SK-N-SH treated with all-trans-retinoic acid at 6 μM for 48 hours (cell line): ENCODE results near the gene CAMK2A.

ENCODE experiments used
- ATAC-seq: fragments of 200-7000 bp; cut with Tn5 transposase; 3 replicates; pipeline ENCODE4 v1.9.1; 2020; ENCODE audit warnings: mild to moderate bottlenecking, moderate library complexity
- ARNTL ChIP-seq: fragments of 450-650 bp; formaldehyde crosslinking; IDR thresholded peaks from 2 replicates; pipeline ENCODE4 v1.5.0; 2020; ENCODE audit warnings: low read depth, mild to moderate bottlenecking, moderate library complexity, borderline replicate concordance
- BACH2 ChIP-seq: fragments of 250-450 bp; sonication (Bioruptor Pico); IDR thresholded peaks from 2 replicates; pipeline ENCODE4 v1.9.0; 2021; ENCODE audit warnings: mild to moderate bottlenecking, borderline replicate concordance
- CSDC2 ChIP-seq: fragments of 250-450 bp; sonication (Bioruptor Pico); IDR thresholded peaks from 2 replicates; pipeline ENCODE4 v1.5.0; 2020; ENCODE audit warnings: mild to moderate bottlenecking, moderate library complexity
- ESRRG ChIP-seq: fragments of 250-450 bp; sonication (Bioruptor Pico); IDR thresholded peaks from 2 replicates; pipeline ENCODE4 v1.6.1; 2021; ENCODE audit warnings: mild to moderate bottlenecking
- GLIS3 ChIP-seq: fragments of 250-450 bp; sonication (Bioruptor Pico); IDR thresholded peaks from 2 replicates; pipeline ENCODE4 v1.5.0; 2020; ENCODE audit warnings: mild to moderate bottlenecking, moderate library complexity
- ISL1 ChIP-seq: fragments of 250-450 bp; sonication (Bioruptor Pico); IDR thresholded peaks from 2 replicates; pipeline ENCODE4 v2.1.2; 2022; ENCODE audit warnings: mild to moderate bottlenecking, moderate library complexity
- OSR1 ChIP-seq: fragments of 250-450 bp; sonication (Bioruptor Pico); IDR thresholded peaks from 2 replicates; pipeline ENCODE4 v1.8.0; 2022; ENCODE audit warnings: moderate library complexity, mild to moderate bottlenecking, inconsistent platforms
- PPARA ChIP-seq: fragments of 250-450 bp; sonication (Bioruptor Pico); IDR thresholded peaks from 2 replicates; pipeline ENCODE4 v1.5.0; 2020; ENCODE audit warnings: mild to moderate bottlenecking, borderline replicate concordance
- RARB ChIP-seq: fragments of 250-450 bp; sonication (Bioruptor Pico); IDR thresholded peaks from 2 replicates; pipeline ENCODE4 v1.8.0; 2021; ENCODE audit warnings: mild to moderate bottlenecking, moderate library complexity
- SNAI2 ChIP-seq: fragments of 250-450 bp; sonication (Bioruptor Pico); IDR thresholded peaks from 2 replicates; pipeline ENCODE4 v1.5.0; 2020; ENCODE audit warnings: mild to moderate bottlenecking, moderate library complexity
- TCF4 ChIP-seq: fragments of 250-450 bp; sonication (Bioruptor Pico); IDR thresholded peaks from 2 replicates; pipeline ENCODE4 v1.8.0; 2021; ENCODE audit warnings: mild to moderate bottlenecking, moderate library complexity, borderline replicate concordance
- TOX ChIP-seq: fragments of 250-450 bp; sonication (Bioruptor Pico); IDR thresholded peaks from 2 replicates; pipeline ENCODE4 v1.8.0; 2021; ENCODE audit warnings: mild to moderate bottlenecking, moderate library complexity, borderline replicate concordance
- ZC3H10 ChIP-seq: fragments of 250-450 bp; sonication (Bioruptor Pico); IDR thresholded peaks from 2 replicates; pipeline ENCODE4 v1.5.1; 2021; ENCODE audit warnings: mild to moderate bottlenecking, moderate library complexity
- ZFP3 ChIP-seq: fragments of 250-450 bp; sonication (Bioruptor Pico); IDR thresholded peaks from 2 replicates; pipeline ENCODE4 v1.5.0; 2020; ENCODE audit warnings: mild to moderate bottlenecking, moderate library complexity
- ZFP30 ChIP-seq: fragments of 450-650 bp; formaldehyde crosslinking; IDR thresholded peaks from 2 replicates; pipeline ENCODE4 v1.5.0; 2022; ENCODE audit warnings: mild to moderate bottlenecking, moderate library complexity
- ZNF565 ChIP-seq: fragments of 450-650 bp; formaldehyde crosslinking; conservative IDR thresholded peaks from 2 replicates; pipeline ENCODE4 v1.5.0; 2020; ENCODE audit warnings: low read depth, mild to moderate bottlenecking, moderate library complexity
- ZNF70 ChIP-seq: fragments of 450-650 bp; formaldehyde crosslinking; IDR thresholded peaks from 2 replicates; pipeline ENCODE4 v1.5.0; 2020; ENCODE audit warnings: mild to moderate bottlenecking, moderate library complexity
- ZNF8 ChIP-seq: fragments of 450-650 bp; formaldehyde crosslinking; IDR thresholded peaks from 2 replicates; pipeline ENCODE4 v1.5.0; 2020; ENCODE audit warnings: mild to moderate bottlenecking, moderate library complexity
- TF ChIP-seq, protein P1 (sequence below): fragments of 250-450 bp; sonication (Bioruptor Pico); IDR thresholded peaks from 2 replicates; pipeline ENCODE4 v1.5.0; 2020; ENCODE audit warnings: mild to moderate bottlenecking, moderate library complexity
- TF ChIP-seq, protein P2 (sequence below): fragments of 250-450 bp; sonication (Bioruptor Pico); IDR thresholded peaks from 2 replicates; pipeline ENCODE4 v1.8.0; 2020; ENCODE audit warnings: mild to moderate bottlenecking, moderate library complexity, borderline replicate concordance
- TF ChIP-seq, protein P3 (sequence below): fragments of 250-450 bp; sonication (Bioruptor Pico); IDR thresholded peaks from 2 replicates; pipeline ENCODE4 v1.8.0; 2021; ENCODE audit warnings: low read depth, mild to moderate bottlenecking, moderate library complexity, borderline replicate concordance
- TF ChIP-seq, protein P4 (sequence below): fragments of 250-450 bp; sonication (Bioruptor Pico); IDR thresholded peaks from 2 replicates; pipeline ENCODE4 v1.5.1; 2020; ENCODE audit warnings: low read depth, mild to moderate bottlenecking, moderate library complexity

CAMK2A gene

DNA sequence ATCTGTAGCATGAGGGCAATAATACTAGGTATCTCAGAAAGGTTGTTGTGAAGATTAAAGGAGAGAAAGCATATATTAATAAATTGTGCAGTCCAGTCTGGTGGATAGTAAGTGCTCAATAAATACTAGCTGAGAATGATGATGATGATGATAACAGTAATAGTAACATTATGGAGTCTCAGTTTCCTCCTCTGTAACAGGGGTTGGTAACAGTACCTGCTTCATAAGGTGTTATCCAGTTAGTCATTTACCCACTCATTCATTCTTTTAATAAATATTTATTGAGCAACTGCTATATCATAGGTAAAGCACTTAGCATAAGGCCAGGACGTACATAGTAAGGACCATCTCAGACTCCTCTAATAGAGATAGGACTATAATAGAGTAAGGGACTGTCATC lies 92.1 kb downstream of the CAMK2A start:
- no peak for ATAC-seq
- TF ChIP-seq PPARA (CRISPR knock-in tag) (no peak), TCF4 (CRISPR knock-in tag) (no peak), ZNF565 (CRISPR knock-in tag) (no peak), GLIS3 (CRISPR knock-in tag) (no peak), OSR1 (no peak), ZNF8 (no peak)
- TF ChIP-seq, protein P1, sequence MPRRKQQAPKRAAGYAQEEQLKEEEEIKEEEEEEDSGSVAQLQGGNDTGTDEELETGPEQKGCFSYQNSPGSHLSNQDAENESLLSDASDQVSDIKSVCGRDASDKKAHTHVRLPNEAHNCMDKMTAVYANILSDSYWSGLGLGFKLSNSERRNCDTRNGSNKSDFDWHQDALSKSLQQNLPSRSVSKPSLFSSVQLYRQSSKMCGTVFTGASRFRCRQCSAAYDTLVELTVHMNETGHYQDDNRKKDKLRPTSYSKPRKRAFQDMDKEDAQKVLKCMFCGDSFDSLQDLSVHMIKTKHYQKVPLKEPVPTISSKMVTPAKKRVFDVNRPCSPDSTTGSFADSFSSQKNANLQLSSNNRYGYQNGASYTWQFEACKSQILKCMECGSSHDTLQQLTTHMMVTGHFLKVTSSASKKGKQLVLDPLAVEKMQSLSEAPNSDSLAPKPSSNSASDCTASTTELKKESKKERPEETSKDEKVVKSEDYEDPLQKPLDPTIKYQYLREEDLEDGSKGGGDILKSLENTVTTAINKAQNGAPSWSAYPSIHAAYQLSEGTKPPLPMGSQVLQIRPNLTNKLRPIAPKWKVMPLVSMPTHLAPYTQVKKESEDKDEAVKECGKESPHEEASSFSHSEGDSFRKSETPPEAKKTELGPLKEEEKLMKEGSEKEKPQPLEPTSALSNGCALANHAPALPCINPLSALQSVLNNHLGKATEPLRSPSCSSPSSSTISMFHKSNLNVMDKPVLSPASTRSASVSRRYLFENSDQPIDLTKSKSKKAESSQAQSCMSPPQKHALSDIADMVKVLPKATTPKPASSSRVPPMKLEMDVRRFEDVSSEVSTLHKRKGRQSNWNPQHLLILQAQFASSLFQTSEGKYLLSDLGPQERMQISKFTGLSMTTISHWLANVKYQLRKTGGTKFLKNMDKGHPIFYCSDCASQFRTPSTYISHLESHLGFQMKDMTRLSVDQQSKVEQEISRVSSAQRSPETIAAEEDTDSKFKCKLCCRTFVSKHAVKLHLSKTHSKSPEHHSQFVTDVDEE = no peak

DNA sequence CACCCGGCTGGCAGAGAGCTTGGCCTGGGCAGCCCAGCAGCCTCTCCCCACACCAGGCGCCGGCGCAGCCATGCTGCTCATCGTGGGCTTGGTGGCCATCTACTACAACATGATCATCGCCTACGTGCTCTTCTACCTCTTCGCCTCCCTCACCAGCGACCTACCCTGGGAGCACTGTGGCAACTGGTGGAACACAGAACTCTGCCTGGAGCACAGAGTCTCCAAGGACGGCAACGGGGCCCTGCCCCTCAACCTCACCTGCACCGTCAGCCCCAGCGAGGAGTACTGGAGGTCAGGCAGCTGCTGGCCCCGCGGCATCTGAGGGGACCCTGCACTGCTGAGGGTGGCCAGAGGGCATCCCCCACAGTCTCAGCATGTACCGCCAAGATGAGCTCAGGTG lies 92.6 kb downstream of the CAMK2A start:
- TF ChIP-seq ZNF70 (no peak), RARB (no peak), TCF4 (CRISPR knock-in tag) (no peak), OSR1 (no peak), ISL1 (CRISPR knock-in tag) (no peak), CSDC2 (CRISPR knock-in tag) (no peak), GLIS3 (CRISPR knock-in tag) (no peak), ZFP30 (CRISPR knock-in tag) (no peak)
- TF ChIP-seq, protein P2, sequence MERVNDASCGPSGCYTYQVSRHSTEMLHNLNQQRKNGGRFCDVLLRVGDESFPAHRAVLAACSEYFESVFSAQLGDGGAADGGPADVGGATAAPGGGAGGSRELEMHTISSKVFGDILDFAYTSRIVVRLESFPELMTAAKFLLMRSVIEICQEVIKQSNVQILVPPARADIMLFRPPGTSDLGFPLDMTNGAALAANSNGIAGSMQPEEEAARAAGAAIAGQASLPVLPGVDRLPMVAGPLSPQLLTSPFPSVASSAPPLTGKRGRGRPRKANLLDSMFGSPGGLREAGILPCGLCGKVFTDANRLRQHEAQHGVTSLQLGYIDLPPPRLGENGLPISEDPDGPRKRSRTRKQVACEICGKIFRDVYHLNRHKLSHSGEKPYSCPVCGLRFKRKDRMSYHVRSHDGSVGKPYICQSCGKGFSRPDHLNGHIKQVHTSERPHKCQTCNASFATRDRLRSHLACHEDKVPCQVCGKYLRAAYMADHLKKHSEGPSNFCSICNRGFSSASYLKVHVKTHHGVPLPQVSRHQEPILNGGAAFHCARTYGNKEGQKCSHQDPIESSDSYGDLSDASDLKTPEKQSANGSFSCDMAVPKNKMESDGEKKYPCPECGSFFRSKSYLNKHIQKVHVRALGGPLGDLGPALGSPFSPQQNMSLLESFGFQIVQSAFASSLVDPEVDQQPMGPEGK = no peak
- TF ChIP-seq, all 23 proteins: peak for 0

DNA sequence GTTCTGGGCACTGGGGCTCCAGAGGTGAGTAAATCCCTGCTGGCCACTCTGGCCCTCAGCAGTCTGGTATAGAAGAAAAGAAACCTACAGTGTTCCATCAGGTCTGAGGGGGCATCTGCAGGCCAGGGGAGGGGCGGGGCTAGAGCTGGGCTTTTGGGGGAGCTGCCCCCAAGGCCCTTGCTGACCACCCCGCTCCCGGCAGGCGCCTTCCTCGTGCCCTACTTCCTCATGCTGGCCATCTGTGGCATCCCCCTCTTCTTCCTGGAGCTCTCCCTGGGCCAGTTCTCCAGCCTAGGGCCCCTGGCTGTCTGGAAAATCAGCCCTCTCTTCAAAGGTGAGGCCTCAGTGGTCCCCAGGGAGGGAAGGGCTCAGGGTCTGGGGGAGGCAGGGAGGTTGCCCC lies 93.1 kb downstream of the CAMK2A start:
- no peak for ATAC-seq
- TF ChIP-seq, protein P3, sequence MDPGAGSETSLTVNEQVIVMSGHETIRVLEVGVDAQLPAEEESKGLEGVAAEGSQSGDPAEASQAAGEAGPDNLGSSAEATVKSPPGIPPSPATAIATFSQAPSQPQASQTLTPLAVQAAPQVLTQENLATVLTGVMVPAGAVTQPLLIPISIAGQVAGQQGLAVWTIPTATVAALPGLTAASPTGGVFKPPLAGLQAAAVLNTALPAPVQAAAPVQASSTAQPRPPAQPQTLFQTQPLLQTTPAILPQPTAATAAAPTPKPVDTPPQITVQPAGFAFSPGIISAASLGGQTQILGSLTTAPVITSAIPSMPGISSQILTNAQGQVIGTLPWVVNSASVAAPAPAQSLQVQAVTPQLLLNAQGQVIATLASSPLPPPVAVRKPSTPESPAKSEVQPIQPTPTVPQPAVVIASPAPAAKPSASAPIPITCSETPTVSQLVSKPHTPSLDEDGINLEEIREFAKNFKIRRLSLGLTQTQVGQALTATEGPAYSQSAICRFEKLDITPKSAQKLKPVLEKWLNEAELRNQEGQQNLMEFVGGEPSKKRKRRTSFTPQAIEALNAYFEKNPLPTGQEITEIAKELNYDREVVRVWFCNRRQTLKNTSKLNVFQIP (CRISPR knock-in tag) = no peak
- TF ChIP-seq ZNF565 (CRISPR knock-in tag) = no peak
- TF ChIP-seq ZC3H10 (CRISPR knock-in tag) = no peak
- TF ChIP-seq SNAI2 (CRISPR knock-in tag) = no peak
- no peak for TF ChIP-seq ZFP3
- TF ChIP-seq GLIS3 (CRISPR knock-in tag) = no peak
- TF ChIP-seq TCF4 (CRISPR knock-in tag) = no peak
- no peak for TF ChIP-seq ESRRG
- TF ChIP-seq ZNF70 = no peak
- no peak for TF ChIP-seq BACH2 (CRISPR knock-in tag)
- no peak for TF ChIP-seq TOX (CRISPR knock-in tag)
- TF ChIP-seq RARB = no peak

More for the DNA sequence above, 92.6 kb downstream of the CAMK2A start:
- ATAC-seq = no peak

DNA sequence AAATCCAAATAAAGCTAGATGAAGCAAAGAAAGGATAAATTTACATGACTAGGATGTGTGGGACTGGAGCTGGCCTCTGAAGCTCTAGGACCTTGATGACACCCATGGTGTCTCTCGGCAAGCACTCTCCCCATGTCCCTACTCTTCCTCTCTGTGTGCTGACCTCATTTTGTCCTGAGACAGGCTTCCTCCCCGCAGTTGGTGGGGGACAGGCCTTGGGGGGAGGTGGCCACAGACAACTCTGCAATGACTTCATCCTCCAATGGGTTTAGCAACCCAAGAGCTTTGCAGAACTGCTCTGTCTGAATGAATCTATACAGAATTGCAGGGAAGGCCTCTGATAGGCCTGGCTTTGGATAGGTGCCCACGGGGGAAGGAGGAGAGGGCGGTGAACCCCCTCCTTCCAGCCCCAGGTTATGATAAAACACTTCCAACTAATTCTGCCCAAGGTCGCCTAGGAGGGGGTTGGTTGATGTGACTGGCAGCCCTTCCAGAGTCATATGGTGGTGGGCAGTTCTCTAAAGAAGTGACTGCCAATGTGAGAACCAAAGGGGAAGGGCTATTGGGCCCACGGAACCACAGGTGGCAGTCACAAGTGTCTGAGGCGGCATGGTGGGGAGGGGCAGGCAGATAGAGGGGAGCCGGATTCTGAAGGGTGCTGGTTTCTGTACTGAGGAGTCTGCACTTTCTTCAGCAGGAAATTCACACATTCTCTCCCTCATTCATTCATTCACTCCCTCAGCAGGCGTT lies 93.7 kb downstream of the CAMK2A start:
- TF ChIP-seq ZNF8 = no peak
- no peak for TF ChIP-seq ARNTL (CRISPR knock-in tag)
- TF ChIP-seq GLIS3 (CRISPR knock-in tag) = no peak
- ATAC-seq = no peak

DNA sequence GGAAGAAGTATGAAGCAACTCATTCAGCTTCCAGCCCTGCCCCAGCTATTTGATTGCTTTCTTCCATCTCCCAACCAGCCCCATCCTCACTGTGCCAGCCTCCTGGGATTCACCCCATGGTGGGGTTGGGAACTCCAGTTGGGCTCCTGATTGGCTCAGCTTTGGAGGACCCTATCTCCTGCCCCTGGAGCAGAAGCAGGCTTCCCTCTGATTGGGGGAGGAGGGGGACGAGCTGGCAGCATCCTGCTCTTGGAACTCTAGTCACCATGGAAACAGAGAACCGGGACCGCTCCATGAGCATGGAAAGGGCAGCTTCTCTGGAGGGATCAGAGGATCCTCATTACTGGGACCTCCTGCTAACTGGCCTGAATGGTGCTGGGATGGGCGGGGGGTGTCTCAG lies 97.1 kb downstream of the CAMK2A start:
- no peak for ATAC-seq
- no peak for TF ChIP-seq ZC3H10 (CRISPR knock-in tag)
- TF ChIP-seq, protein P3 (CRISPR knock-in tag) = no peak
- TF ChIP-seq RARB = no peak
- TF ChIP-seq PPARA (CRISPR knock-in tag) = no peak
- TF ChIP-seq SNAI2 (CRISPR knock-in tag) = no peak
- TF ChIP-seq ESRRG = no peak
- TF ChIP-seq ZFP30 (CRISPR knock-in tag) = no peak
- TF ChIP-seq, protein P4, sequence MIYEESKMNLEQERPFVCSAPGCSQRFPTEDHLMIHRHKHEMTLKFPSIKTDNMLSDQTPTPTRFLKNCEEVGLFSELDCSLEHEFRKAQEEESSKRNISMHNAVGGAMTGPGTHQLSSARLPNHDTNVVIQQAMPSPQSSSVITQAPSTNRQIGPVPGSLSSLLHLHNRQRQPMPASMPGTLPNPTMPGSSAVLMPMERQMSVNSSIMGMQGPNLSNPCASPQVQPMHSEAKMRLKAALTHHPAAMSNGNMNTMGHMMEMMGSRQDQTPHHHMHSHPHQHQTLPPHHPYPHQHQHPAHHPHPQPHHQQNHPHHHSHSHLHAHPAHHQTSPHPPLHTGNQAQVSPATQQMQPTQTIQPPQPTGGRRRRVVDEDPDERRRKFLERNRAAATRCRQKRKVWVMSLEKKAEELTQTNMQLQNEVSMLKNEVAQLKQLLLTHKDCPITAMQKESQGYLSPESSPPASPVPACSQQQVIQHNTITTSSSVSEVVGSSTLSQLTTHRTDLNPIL (CRISPR knock-in tag) = no peak
- no peak for TF ChIP-seq ZFP3
- TF ChIP-seq TOX (CRISPR knock-in tag) = no peak
- TF ChIP-seq ZNF8 = no peak
- TF ChIP-seq, protein P2 = no peak
- TF ChIP-seq ARNTL (CRISPR knock-in tag) = no peak
- TF ChIP-seq ZNF70 = no peak
- no peak for TF ChIP-seq ISL1 (CRISPR knock-in tag)
